T1000 (cell line): ENCODE results near the gene ITGAL.
"Not testable (repeated sequence)": the region's sequence is repeated elsewhere in the genome, so short reads cannot be mapped to it uniquely, and the experiment has no call there.

Source experiments
- DNase-seq: peaks from one replicate; lab custom pipeline; 2025; ENCODE audit warnings: mixed read lengths; lab: John Stamatoyannopoulos, UW

Gene ITGAL

DNA sequence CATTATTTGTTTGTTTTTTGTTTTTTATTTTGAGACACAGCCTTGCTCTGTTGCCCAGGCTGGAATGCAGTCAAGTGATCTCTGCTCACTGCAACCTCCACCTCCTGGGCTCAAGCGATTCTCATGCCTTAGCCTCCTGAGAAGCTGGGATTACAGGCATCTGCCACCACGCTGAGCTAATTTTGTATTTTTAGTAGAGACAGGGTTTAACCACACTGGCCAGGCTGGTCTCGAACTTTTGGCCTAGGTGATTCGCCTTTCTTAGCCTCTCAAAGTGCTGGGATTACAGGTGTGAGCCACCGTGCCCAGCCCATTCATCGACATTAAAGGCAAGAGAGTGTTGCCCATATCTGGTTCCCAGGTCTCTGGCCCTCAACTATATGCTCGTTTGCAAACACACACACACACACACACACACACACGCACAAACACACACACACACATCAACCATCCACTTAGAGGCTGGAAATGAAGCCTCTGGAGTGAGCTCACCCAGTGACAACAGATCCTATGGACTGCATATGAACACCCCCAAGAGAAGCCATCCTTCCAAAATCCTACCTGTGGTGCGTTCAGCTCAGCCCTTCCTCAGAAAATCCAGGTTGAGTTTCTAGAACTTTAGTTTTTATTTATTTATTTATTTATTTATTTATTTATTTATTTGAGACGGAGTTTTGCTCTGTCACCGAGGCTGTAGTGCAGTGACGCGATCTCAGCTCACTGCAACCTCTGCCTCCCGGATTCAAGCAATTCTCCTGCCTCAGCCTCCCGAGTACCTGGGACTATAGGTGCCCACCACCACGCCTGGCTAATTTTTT is 14.6 kb upstream of the ITGAL start:
- DNase-seq, result no peak

DNA sequence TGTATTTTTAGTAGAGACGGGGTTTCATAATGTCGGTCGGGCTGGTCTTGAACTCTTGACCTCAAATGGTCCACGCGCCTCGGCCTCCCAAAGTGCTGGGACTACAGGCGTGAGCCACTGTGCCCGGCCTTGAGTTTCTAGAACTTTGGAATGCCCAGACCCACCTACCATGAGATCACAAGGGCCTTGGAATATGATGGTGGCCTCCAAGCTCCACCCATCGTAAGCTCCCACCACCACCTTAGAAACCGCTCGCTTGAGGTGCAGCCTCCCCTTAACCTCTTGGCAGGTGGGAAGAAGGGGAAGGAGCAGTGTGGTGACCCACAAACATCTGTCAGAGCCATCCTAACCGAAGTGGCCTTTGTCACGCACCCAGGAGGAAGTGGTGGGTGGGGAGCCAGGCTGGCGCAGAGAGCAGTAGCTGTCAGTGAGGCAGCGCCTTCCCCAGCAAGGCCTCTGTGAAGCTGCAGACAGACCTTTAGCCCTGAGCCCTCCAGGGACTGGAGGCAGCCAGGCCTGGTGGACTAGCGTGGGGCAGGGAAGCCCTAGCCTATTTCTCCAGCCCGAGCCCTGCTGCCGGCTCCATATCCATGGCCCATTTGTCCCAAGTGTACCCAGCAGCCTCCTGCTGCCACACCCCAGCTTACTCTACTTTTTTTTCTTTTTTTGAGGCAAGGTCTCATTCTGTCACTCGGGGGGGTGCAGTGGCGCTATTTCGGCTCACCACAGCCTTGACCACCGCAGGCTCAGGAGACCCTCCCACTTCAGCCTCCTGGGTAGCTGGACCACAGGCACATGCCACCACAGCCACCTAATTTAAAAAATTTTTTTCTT is 13.8 kb upstream of the ITGAL start:
- DNase-seq, result no peak

DNA sequence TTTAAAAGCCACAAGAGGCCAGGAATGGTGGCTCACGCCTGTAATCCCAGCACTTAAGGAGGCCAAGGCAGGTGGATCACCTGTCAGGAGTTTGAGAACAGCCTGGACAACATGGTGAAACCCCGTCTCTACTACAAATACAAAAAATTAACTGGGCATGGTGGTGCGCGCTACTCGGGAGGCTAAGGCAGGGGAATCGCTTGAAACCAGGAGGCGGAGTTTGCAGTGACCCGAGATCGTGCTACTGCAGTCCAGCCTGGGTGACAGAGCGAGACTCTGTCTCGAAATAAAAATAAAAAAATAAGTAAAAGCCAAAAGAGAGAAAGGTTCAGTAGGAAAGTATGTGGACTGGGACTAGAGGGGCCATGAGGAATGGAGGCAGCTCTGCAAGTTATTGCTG is 13.1 kb upstream of the ITGAL start:
- no peak for DNase-seq

DNA sequence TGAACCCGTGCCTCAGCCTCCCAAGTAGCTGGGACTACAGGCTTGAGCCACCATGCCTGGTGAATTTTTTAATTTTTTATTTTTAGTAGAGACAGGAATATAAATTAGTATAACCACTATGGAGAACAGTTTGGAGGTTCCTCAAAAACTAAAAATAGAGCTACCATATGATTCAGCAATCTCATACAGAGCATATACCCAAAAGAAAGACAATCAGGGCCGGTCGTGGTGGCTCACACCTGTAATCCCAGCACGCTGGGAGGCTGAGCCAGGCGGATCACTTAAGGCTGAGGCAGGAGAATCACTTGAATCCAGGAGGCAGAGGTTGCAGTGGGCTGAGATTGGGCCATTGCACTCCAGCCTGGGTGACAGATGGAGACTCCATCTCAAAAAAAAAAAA is 11.1 kb upstream of the ITGAL start:
- not testable (repeated sequence) for DNase-seq

DNA sequence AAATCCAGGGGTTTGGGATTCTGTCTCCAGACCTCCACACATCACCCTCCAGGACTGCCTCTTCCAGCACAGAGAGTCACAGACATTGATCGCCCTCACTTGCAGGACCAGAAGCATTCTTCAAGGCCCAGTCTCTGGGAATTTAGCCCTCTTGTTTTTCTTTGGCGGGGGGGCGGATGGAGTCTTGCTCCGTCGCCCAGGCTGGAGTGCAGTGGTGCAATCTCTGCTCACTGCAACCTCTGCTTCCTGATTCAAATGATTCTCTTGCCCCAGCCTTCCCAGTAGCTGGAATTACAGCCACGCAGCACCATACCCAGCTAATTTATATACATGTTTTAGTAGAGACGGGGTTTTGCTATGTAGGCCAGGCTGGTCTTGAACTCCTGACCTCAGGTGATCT is 8.5 kb upstream of the ITGAL start:
- no peak for DNase-seq

DNA sequence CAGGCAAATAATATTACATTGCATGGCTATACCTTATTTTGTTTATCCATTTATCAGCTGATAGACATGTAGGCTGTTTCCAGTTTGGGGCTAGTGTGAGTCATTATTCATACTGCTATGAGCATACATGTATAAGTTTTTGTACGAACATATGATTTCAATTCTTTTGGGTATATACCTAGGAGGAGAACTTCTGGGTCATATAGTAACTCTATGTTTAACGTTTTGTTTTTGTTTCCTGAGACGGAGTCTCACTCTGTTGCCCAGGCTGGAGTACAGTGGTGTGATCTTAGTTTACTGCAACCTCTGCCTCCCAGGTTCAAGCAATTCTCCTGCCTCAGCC is 2.4 kb upstream of the ITGAL start:
- DNase-seq, result no peak

DNA sequence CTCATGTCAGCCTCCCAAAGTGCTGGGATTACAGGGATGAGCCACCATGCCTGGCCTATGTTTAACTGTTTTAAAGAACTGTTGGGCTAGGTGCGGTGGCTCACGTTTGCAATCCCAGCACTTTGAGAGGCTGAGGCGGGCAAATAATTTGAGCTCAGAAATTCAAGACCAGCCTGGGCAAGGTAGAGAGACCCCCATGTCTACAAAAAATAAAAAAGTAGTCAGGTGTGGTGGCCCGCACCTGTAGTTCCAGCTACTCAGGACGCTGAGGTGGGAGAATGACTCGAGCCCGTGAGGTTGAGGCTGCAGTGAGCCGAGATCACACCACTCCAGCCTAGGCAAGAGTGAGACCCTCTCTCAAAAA is 1.9 kb upstream of the ITGAL start:
- DNase-seq, result no peak

DNA sequence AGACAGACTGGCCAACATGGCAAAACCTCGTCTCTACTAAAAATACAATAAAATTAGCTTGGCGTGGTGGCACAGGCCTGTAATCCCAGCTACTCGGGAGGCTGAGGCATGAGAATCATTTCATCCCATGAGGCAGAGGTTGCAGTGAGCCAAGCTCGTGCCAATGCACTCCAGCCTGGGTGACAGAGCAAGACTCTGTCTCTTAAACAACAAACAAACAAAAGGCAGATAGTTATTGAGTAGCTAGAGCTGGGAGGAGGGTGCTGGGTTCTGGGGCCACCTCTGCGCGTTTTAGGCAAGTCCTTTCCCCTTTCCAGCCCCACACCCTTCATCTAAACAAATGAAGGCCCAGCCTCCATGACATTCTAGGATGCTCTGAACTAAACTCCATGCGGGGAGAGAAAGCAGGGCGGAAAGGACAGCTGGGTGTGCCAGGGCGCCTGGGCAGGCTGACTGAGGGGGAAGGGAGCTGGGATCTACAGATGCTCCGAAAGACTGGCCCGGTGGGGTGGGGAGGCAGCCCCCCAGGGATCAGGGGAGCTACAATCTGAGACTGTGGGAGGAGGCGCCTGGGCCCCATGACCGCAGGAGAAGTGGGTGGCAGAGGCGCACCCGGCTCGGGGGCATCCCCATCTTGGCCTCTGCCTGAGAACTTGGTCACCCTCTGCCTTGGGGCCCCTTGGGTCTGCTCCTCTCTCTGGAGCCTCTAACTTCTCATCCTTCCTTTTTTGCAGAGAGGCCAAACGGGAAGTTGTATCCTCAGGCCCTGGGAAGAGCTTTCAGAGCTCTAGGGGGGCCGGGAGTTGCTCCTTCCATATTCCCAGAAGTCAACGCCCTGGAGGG is 910 bp downstream of the ITGAL start:
- no peak for DNase-seq

DNA sequence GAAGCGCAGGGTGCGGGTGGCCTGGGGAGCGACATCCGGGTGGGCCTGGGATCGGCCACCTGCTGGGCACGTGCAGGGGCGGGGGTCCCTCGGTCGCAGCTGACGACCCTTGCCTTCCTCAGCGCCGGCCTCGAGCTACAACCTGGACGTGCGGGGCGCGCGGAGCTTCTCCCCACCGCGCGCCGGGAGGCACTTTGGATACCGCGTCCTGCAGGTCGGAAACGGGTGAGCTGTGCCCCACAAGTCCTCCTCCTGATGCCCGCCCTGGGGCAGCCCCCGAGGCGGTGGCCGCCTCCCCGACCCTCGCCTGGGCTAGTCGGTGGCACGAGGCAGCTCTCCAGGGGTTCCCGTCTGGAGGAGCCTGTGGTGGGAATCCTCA is 1.5 kb downstream of the ITGAL start:
- no peak for DNase-seq

DNA sequence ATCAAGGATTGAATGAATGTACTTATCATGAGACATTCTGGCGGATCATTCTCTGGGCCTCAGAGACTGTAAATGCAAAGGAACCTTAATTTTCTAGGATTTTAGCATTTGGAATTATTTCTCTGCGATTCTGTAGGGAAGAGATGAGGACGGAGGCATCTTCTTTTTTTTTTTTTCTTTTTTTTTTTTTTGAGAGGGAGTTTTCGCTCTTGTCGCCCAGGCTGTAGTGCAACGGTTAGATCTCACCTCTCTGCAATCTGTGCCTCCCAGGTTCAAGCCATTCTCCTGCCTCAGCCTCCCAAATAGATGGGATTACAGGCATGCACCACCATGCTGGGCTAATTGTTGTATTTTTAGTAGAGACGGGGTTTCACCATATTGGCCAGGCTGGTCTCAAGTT is 2.1 kb downstream of the ITGAL start:
- no peak for DNase-seq

DNA sequence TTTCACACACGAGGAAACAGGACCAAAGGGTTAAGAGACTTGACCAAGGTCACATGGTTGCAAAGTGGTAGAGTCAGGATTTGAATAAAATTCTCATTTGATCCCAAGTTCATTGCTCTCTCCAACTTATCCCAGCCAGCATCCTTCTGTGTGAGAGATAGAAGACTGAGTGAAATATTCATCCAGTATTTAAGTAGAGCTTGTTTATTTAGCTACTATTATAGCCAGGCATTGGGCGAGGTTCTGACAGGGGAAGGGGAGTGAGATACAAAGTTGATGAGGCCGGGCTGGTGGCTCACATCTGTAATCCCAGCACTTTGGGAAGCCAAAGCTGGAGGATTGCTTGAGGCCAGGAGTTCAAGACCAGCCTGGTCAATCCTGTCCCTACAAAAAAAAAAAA is 4.4 kb downstream of the ITGAL start:
- DNase-seq, result no peak

DNA sequence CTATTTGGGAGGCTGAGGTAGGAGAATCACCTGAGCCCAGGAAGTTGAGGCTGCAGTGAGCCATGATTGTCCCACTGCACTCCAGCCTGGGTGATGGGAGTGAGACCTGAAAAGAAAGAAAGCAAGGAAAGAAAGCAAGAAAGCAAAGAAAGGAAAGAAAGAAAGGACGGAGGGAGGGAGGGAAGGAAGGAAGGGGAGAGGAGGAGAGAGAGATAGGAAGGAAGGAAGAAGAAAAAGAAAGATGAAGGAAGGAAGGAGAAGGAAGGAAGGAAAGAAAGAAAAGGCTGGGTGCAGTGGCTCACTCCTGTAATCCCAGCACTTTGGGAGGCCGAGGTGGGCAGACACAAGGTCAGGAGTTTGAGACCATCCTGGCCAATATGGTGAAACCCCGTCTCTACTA is 5.2 kb downstream of the ITGAL start:
- not testable (repeated sequence) for DNase-seq

DNA sequence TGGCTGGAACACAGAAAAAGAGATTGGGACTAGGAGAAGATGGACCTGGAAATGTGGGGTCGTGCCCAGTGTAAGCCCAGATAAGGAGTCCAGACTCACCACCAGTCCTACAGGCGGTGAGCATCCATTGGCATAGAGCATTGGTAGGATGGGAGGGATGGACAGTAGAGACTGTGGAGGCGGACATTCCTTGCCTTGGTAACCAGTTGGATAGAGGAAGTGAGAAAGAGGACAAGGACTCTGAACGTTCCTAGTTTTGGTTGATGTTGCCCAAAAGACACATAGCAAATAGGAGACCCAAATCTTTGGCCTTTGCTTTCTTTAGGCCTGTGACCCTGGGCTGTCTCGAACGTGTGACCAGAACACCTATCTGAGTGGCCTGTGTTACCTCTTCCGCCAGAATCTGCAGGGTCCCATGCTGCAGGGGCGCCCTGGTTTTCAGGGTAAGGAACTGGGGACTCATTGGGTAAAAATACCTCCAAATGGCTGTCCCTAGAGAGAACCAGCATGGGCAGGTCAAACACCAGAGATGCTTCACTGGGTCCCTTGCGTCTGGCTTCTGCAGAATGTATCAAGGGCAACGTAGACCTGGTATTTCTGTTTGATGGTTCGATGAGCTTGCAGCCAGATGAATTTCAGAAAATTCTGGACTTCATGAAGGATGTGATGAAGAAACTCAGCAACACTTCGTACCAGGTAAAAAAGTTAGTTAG is 6.4 kb downstream of the ITGAL start:
- no peak for DNase-seq

DNA sequence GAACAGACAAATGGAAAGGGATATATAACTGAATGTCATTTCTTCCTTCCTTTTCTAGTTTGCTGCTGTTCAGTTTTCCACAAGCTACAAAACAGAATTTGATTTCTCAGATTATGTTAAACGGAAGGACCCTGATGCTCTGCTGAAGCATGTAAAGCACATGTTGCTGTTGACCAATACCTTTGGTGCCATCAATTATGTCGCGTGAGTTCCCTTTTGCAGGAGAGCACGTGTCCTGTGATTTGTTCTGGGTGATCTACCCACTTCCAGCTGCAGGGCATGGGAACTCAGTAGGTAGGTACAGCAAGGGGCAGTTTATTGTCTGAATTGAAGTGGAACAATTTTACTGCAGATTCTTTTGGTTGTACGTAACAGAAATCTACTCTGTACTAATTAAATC is 8.8 kb downstream of the ITGAL start:
- DNase-seq, result no peak

DNA sequence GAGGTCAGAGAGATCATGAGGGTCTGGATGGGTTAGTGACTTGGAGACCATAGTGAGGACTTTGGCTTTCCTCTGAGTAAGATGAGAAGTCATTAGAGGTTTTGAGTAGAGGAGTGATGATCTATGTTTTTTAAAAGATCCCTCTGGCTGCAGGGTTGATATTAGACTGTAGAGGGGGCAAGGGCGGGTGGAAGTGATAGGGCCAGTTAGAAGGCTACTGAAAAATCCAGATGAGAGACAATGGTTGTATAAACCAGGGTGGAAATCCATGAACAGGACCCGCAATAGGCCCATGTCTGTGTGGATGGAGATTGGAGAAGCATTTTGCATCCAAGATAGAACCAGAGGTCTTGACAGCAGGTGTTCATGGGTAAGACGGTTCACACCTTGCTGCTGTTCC is 9.8 kb downstream of the ITGAL start:
- DNase-seq, result no peak

DNA sequence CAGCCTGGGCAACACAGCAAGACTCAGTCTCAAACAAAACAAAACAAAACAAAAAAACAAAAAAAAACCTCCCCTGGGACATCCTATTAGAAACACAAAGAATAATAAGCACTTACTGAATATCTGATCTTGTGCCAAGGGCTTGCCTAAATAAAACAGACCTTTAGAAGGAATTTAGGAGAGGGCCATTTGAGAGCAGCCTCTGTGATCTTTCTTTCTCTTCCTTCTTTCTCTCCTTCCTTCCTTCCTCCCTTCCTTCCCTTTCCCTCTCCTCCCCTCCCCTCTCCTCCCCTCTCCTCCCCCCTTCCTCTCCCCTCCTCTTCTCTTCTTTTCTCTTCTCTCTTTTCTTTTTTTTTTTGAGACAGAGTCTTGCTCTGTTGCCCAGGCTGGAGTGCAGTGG is 12.3 kb downstream of the ITGAL start:
- no peak for DNase-seq

DNA sequence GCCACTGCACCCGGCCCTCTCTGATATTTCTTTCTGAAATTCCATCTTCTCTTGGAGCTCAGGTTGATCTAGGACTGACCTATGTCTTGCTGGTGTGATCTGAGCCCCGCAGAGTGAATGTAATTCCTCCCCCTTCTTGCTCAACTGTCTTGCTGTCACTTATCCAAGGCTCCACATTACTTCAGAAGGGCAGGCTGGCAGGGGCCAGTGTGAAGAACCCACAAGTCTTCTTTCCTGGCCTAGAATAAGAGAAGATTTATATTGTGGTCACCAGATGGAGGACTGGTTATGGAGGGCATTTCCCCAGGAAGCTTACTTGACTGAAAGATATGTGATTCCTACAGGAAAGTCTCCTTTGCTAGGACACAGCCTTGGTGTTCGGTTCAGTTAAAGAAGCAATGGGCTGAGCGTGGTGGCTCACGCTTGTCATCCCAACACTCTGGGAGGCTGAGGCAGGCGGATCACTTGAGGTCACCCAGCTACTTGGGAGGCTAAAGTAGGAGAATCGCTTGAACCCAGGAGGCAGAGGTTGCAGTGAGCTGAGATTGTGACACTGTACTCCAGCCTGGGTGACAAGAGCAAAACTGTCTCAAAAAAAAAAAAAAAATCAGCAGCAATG is 13.4 kb downstream of the ITGAL start:
- DNase-seq, result no peak

DNA sequence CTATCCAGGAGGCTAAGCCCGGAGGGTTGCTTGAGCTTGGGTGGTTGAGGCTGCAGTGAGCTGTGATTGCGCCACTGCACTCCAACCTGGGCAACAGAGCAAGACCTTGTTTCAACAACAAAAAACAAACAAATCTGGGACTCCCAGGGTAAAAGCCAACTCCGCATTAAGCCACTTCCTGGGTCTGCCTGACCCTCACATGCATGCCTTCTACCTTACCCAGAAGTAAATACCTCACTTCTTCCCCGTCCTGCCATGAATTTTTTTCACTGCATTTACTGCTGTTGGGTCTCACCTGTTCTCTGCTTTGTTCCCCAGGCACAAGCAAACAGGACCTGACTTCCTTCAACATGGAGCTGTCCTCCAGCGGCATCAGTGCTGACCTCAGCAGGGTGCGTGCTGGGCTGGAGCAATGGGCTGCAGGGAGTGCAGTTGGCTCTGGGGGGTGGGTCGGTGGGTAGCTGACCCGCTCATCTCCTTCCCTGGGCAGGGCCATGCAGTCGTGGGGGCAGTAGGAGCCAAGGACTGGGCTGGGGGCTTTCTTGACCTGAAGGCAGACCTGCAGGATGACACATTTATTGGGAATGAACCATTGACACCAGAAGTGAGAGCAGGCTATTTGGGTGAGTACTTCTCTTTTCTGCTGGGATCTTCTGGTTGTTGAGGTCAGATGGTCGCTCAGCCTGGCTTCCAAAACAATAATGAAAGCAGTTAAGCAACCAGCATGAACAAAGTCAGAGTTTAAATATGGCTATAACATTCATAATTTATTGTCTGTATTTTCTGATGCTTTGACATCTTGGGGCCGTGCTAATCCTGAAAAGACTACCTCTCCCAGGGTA is 16.4 kb downstream of the ITGAL start:
- DNase-seq, result no peak

DNA sequence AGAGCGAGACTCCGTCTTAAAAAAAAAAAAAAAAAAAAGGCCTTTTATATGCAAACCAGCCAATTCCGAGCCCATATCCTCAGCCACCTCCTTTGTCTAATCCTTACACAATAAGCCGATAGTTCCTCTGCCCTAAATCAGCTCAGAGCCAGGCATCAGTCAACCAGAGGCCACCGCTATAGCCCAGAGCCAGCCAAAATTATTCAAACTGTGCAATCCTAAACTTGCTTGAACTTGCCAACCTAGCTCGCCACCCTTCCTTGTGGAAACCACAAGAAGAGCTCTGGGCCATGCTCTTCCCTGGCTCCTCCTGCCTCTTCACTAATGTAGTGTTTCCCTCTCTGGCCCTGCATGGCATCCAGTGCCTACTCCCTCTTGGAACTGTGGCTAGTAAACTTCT is 17.7 kb downstream of the ITGAL start:
- no peak for DNase-seq

DNA sequence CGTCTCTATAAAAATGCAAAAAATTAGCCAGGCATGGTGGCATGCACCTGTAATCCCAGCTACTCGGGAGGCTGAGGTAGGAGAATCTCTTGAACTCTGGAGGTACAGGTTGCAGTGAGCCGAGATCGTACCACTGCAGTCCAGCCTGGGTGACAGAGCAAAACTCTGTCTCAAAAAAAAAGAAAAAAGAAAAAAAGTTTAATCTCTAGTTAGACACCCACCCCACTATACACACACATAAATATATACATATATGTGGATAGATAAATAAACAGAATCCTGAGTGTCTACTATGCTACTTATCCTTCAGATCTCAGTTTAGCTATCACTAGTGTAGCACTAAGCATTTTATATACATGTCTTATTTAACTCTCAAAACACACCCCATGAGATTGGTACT is 18.7 kb downstream of the ITGAL start:
- no peak for DNase-seq
